Colon (tissue), 2 donors: ENCODE results near the gene TMEM218.
"Not testable (repeated sequence)": the region's sequence is repeated elsewhere in the genome, so short reads cannot be mapped to it uniquely, and the experiment has no call there.

Source experiments
- FAIRE-seq: peaks from 2 replicates; lab custom pipeline; 2012; peaks lifted over from hg19 to GRCh38; lab: Jason Lieb, UNC
- donor health status: control.
- donor health status: control.

Gene TMEM218

GRCh38 chr11:125090151-125090550 lies 21.3 kb downstream of the TMEM218 start:
- FAIRE-seq = not testable (repeated sequence)

DNA sequence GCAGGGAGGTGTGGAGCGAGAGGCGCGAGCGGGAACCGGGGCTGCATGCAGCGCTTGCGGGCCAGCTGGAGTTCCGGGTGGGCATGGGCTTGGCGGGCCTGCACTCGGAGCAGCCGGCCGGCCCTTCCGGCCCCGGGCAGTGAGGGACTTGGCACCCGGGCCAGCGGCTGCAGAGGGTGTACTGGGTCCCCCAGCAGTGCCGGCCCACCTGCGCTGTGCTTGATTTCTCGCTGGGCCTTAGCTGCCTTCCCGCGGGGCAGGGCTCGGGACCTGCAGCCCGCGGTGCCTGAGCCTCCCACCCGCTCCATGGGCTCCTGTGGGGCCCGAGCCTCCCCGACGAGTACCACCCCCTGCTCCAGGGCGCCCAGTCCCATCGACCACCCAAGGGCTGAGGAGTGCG lies 21.9 kb downstream of the TMEM218 start:
- not testable (repeated sequence) for FAIRE-seq

DNA sequence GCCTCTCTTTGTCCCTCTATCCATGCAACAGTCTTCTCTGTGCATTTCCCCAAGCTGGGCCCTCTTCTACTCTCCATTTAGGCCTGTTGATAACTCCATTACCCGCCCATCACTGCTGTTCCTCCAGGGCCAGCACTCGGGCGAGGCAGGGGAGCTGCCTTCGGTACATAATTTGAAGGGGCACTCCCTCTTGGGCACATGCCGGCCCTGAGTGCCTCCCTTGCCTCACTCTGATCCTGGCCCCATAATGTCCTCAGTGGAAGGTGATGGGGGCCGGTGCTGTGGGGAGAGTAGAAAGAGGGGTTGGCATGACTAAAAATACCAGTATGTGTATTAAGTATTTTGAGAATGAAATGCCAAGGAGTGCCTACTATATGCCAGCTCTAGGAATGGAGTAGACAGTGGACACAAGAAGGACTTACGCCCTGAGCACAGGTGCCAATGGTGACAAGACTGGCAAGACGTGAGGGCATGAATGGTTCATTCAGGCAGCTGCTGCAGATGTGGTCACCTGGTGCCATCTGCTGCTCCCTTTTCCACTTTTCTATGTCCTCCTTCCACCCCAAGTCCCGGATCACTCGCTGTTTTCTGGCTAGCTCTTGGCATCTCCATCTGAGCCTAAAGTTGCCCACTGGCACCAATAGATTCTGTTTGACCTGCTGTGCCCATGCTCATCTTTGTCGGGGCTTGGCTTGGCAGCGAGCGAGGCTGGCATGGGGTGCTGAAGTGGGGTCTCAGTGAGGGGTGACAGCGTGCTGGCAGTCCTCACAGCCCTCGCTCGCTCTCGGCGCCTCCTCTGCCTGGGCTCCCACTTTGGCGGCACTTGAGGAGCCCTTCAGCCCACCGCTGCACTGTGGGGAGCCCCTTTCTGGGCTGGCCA lies 22.6 kb downstream of the TMEM218 start:
- no peak for FAIRE-seq

DNA sequence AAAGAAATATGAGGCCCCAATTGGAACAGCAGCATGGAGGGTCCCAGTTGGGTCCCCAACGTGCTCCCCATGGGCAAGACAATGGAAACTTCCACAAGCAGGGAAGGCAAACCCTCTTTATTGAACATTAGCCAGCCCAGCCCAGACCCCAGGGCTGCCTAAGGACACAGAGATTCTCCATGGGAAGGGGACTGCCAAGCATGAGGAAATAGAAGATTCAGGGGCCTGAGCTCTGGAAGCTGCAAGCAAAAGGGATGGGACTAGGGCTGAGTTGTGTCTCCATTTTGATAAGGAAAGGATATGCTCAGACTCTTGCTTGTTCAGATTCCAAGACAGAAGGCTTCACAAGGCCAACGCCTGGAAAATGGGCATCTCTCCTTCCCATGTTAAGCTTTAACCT lies 23.3 kb downstream of the TMEM218 start:
- no peak for FAIRE-seq

- FAIRE-seq = no peak
Measured at GRCh38 chr11:125086633-125087296, 24.7 kb downstream of the TMEM218 start.

- FAIRE-seq = no peak
Measured at GRCh38 chr11:125085301-125086081, 25.9 kb downstream of the TMEM218 start.

- no peak for FAIRE-seq
Measured at GRCh38 chr11:125084761-125085231, 26.6 kb downstream of the TMEM218 start.

- no peak for FAIRE-seq
Measured at GRCh38 chr11:125084057-125084416, 27.4 kb downstream of the TMEM218 start.

DNA sequence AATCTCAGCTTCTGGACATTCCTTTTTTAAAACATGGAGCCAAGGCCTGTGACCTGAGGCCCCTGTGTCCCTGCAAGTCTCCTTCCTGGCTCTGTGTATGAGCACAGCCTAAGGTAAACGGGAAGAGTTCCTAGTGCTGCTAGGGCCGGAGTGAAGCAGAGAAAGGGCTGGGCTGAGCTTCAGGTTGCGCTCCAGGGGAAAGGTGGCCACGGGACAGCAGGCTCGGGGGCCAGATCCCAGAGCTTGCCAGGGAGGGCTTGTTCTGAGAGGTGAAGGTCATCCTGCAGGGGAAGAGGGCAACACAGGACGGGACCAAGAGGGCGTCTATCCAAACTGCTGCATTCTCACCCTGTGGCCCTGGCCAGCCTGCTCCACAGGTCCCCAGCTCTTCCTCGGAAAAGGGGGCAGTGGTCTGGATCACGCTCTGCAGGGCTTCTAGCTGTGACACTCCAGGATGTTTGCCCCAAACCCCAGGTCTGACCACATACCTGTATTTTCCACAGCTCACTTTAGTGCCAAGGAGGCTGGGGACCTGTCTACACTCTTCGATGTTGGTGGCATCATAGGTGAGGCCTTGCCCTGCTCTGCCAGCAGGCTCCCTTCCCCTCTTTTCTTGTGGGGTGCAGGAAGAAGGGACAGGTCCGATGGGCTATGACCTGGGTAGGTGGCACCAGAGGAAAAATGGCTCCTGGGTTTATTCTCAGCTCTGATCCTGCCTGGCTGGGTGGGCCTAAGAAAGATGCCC lies 27.9 kb downstream of the TMEM218 start:
- no peak for FAIRE-seq

DNA sequence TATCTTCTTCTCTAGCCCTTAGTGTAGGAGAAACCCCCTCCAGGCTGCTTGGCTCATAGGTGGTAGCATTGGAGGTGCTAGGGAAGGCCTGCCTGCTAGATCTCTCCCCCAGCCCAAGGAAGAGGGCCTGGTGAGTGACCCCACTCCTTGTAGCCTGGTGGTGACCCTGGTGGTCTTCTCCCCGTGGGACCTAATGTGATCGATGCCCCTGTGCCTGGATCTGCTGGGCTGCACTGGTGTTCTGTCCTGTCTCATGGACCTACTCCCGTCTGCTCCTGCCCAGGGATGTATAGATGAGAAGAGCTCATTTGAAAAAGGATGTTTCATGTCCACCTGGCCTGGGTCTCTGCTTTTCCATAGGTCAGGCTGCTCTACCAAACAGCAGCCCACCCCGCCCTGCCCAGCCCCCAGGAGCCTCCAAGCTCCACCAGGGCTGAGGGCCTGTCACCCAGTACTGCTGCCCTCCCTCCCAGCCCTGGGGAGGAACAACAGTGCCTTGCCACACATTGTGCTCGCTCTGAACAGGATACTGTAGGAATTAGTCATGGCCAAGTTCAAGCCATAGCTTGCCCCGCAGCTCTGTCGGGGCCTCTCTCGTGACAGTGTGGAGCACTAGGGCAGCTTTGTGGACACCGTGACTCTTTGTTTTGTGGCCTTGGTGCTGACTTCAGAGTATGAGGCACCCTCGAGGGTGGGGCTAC lies 28.7 kb downstream of the TMEM218 start:
- FAIRE-seq = no peak

DNA sequence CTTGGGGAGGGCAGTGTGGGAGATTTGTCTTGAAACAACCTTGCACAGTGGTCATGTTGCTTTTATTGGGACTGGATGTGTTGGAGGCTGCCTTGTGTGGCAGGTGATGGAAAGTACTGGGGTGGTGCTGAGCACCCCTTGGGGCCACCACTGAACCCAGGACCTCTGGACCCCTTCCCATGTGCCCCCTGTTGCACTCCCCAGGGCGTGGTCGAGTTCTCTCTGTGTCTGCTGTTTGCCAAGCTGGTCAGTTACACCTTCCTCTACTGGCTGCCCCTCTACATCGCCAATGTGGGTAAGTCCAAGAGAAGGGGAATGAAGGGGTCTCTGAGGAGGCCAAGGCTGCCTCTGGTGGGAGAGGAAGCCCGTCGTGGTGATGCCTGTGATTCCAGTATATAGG lies 29.4 kb downstream of the TMEM218 start:
- FAIRE-seq = no peak

DNA sequence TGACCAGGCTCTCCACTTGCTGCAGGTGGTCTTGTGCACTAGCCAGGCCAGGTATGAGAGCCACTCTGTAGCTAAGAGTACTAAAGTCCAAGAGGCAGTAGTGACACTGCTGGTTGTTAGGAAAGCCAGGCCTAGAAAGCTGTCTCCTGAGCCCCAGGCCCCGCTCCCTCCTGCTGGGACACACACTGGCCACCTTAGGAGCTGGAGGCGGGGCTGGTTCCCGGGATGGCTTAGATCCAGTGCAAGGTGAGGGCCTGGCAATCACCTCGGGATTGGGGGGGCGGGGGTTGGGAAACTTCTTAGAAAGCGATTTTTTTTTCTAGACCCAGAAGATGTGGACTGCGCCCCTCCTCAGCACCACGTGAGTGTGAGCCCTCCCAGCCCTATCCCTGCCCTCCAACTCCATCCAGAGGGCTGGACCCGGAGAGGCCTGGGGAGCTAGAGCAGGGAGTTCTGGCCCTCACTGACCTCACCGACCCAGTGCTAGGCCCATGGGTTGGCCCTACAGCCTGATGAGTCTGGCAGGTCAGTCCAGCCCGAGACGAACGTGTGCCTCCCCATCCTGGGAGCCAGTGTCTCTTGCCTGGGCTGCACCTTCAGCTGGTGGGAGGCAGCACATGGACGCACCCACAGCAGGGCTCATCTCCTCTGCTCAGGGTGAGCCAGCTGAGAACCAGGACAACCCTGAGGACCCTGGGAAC lies 30.2 kb downstream of the TMEM218 start:
- FAIRE-seq = no peak

- no peak for FAIRE-seq
Measured at GRCh38 chr11:125080531-125080911, 30.9 kb downstream of the TMEM218 start.

- no peak for FAIRE-seq
Measured at GRCh38 chr11:125079878-125080530, 31.4 kb downstream of the TMEM218 start.

DNA sequence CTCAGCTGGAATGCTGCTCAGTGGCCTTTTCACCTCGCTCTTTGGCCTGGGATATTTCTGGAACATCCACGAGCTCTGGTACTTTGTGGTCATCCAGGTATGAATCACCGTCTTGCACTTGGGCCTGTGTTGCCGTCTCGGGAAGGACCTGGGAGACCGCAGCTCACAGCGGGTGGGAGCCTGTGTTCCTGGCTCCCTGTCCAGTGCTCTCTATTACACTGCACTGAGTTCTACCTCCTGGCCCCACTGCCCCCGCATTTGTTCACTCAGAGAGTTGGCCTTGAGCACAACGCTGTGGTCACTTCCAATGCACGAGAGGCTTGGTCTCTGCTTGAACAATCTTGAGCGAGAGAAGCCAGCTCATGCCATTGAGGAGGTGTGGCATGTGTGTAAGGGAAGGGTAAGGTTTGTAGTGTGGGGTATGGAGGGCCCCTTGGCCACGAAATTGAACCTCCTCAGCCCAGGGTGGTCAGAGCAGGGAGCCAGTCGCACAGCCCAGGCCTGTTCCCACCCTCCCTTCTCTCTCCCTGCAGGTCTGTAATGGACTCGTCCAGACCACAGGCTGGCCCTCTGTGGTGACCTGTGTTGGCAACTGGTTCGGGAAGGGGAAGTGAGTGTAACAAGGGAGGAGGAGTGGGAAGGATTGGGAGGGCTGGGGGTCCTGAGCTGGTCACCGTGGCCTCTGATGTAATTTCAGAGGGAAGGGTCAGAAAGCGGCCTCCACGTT lies 32.1 kb downstream of the TMEM218 start:
- no peak for FAIRE-seq

DNA sequence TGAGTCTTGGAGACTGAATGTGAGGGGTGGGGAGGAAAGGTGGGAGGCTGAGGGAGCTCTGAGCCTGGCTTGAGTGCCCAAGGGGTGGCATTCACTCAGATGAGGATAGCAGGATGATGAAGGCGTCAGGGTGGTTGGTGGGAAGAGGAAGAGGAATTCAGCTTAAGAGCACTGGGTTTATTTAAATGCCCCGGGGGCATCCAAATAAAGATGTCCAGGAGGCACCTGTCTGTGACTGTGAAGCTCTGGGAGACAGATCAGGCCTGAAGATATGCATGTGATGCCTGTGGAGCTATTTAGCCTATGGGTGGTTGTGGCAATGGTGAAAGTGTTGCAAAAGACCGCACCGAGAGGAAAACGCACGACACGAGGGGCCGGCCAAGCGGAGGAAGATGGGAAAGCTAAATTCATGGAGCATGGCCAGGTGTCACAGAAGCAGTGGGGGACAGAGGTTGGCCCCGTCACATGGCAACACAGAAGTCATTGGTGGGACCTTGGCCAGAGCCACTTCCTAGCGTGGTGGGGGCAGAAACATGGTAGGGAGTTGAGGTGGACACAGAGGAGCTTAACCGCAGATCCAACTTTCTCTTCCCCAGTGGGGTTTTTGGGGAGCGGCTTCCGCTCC lies 32.8 kb downstream of the TMEM218 start:
- FAIRE-seq = no peak

DNA sequence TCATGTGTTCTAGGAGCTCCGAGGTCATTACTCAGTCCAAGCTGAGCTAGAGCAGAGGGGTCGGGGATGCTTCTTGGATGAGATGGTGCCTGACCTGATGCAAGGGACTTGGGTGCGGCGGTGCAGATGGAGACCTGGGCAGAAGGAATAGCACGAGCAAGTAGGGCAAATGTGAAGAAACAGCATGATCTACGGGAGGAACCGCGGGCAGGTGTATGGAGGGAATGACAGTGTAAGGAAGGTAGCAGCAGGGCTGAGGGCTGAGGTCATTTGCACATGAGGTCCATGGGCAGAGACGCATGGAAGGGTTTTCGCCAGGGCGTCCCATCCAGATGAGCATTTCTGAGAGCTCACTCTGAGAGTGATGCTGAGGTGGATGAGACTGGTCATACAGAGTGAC lies 33.4 kb downstream of the TMEM218 start:
- no peak for FAIRE-seq

- FAIRE-seq = no peak
Measured at GRCh38 chr11:125076378-125076945, 35.0 kb downstream of the TMEM218 start.

- FAIRE-seq = no peak
Measured at GRCh38 chr11:125075900-125076317, 35.5 kb downstream of the TMEM218 start.
